Heart left ventricle (tissue), 13 donors: ENCODE data around the gene ASB13.

Experiments
- POLR2A ChIP-seq, 2 donors: fragments of 450-650 bp; IDR thresholded peaks; one replicate each; pipeline ENCODE4 v1.6.1; 2017; ENCODE audit warnings: antibody characterized with exemption in 2 of 2, mild to moderate bottlenecking in 2 of 2, moderate library complexity in 2 of 2
- TF ChIP-seq, protein P1 (sequence below), 12 donors: fragments of 200-600 bp; sonication (generic) in 4 of 12; IDR thresholded peaks; one replicate each; pipeline versions ENCODE4 v1.5.0 to v1.8.0; 2018 to 2022; ENCODE audit warnings: antibody characterized with exemption in 12 of 12, mild to moderate bottlenecking in 5 of 12
- donor health status: ischemic (EF 13 %, LVEDD 7.1; RV severe dilation, severe dysfunction).
- donor health status: DM: no; HTN: yes; CAD: no.
- donor health status: DM: no; HTN: no; CAD: no.
- donor health status: ischemic (EF 25% LVEDD 6.9; RV normal size, moderate dysfunction).
- donor health status: ischemic (EF 25% LVEDD 5.7; RV mildly dilated, moderate dysfunction).
- donor health status: ischemic (EF 35%, LVEDD 5.7; RV mildly dilated, moderate dysfunction).
- donor health status: nonischemic (EF 11% LVEDD 7.7; RV severe dilation, severe dysfunction).
- donor health status: DM: yes; HTN: yes; CAD: no.
- donor health status: PGD.
- donor health status: ischemic (EF 29% LVEDD 5.4; RV normal size, mild dysfunction).
- donor health status: nonischemic (EF 23%, LVEDD 6.1; RV moderate dilation, normal function).

DNA sequence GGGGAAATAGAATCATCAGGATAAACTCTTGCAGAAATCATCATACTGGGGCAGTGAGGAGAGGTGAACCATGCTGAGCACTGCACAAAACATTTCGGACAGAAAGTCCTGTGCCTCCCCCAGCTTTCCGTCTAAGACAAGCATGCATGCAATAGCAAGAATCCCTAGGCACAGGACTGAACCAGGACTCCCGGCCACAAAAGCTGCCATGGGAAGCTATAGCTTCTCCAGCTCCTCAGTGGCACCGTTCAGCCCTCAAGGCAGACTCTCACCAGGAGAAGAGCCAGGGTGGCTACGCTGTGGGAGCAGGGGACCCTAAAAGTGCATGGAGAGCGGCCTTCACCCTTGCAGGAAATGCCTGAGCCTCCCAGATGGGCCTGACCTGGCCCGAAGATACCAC lies 70.8 kb downstream of the ASB13 start:
- TF ChIP-seq, protein P1, sequence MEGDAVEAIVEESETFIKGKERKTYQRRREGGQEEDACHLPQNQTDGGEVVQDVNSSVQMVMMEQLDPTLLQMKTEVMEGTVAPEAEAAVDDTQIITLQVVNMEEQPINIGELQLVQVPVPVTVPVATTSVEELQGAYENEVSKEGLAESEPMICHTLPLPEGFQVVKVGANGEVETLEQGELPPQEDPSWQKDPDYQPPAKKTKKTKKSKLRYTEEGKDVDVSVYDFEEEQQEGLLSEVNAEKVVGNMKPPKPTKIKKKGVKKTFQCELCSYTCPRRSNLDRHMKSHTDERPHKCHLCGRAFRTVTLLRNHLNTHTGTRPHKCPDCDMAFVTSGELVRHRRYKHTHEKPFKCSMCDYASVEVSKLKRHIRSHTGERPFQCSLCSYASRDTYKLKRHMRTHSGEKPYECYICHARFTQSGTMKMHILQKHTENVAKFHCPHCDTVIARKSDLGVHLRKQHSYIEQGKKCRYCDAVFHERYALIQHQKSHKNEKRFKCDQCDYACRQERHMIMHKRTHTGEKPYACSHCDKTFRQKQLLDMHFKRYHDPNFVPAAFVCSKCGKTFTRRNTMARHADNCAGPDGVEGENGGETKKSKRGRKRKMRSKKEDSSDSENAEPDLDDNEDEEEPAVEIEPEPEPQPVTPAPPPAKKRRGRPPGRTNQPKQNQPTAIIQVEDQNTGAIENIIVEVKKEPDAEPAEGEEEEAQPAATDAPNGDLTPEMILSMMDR (IDR thresholded peaks at IDR 0.05), result no peak
- no peak for TF ChIP-seq POLR2A (IDR thresholded peaks at IDR 0.05)
